SK-N-DZ (cell line): ENCODE data around the gene ZNF213.
"Not testable (repeated sequence)": the region's sequence is repeated elsewhere in the genome, so short reads cannot be mapped to it uniquely, and the experiment has no call there.

Source experiments
- DNase-seq: peaks from one replicate; pipeline ENCODE4 v3.0.0-alpha.2; 2015; ENCODE audit warnings: low spot score

ZNF213 gene

GRCh38 chr16:3129137-3130131 lies 5.4 kb upstream of the ZNF213 start:
- DNase-seq: peak; percentile 76

GRCh38 chr16:3131755-3132377 lies 3.0 kb upstream of the ZNF213 start:
- peak; percentile 59 for DNase-seq

- DNase-seq: no peak
These were observed 985 bp upstream of the ZNF213 start for GRCh38 chr16:3133844-3134243.

- DNase-seq: no peak
These were observed 392 bp downstream of the ZNF213 start for GRCh38 chr16:3135126-3135715.

GRCh38 chr16:3137267-3137666 lies 2.4 kb downstream of the ZNF213 start:
- DNase-seq: no peak

- no peak for DNase-seq
These were observed 3.5 kb downstream of the ZNF213 start for GRCh38 chr16:3138342-3138741.

- no peak for DNase-seq
These were observed 4.1 kb downstream of the ZNF213 start for GRCh38 chr16:3138823-3139426.

- DNase-seq: not testable (repeated sequence)
These were observed 4.7 kb downstream of the ZNF213 start for GRCh38 chr16:3139561-3139960.

GRCh38 chr16:3140603-3141427 lies 6.0 kb downstream of the ZNF213 start:
- DNase-seq: no peak

GRCh38 chr16:3141781-3142311 lies 7.0 kb downstream of the ZNF213 start:
- no peak for DNase-seq

GRCh38 chr16:3142327-3142726 lies 7.5 kb downstream of the ZNF213 start:
- no peak for DNase-seq

GRCh38 chr16:3142770-3143169 lies 7.9 kb downstream of the ZNF213 start:
- no peak for DNase-seq

GRCh38 chr16:3143189-3143588 lies 8.4 kb downstream of the ZNF213 start:
- no peak for DNase-seq

GRCh38 chr16:3143598-3144320 lies 8.9 kb downstream of the ZNF213 start:
- DNase-seq: peak; percentile 49

GRCh38 chr16:3144321-3144983 lies 9.6 kb downstream of the ZNF213 start:
- no peak for DNase-seq

GRCh38 chr16:3145151-3145550 lies 10.3 kb downstream of the ZNF213 start:
- DNase-seq: no peak

GRCh38 chr16:3145660-3146059 lies 10.8 kb downstream of the ZNF213 start:
- no peak for DNase-seq

GRCh38 chr16:3147046-3147756 lies 12.4 kb downstream of the ZNF213 start:
- no peak for DNase-seq

- DNase-seq: no peak
These were observed 12.9 kb downstream of the ZNF213 start for GRCh38 chr16:3147757-3148104.
